NCI-H2081 treated with DMSO at 0.1 percent for 48 hours (cell line): ENCODE measurements around the gene KRT8.
"Not testable (repeated sequence)": the region's sequence is repeated elsewhere in the genome, so short reads cannot be mapped to it uniquely, and the experiment has no call there.

Experiments
- DNase-seq: peaks from one replicate; lab custom pipeline; 2025; lab: John Stamatoyannopoulos, UW

The KRT8 gene

DNA sequence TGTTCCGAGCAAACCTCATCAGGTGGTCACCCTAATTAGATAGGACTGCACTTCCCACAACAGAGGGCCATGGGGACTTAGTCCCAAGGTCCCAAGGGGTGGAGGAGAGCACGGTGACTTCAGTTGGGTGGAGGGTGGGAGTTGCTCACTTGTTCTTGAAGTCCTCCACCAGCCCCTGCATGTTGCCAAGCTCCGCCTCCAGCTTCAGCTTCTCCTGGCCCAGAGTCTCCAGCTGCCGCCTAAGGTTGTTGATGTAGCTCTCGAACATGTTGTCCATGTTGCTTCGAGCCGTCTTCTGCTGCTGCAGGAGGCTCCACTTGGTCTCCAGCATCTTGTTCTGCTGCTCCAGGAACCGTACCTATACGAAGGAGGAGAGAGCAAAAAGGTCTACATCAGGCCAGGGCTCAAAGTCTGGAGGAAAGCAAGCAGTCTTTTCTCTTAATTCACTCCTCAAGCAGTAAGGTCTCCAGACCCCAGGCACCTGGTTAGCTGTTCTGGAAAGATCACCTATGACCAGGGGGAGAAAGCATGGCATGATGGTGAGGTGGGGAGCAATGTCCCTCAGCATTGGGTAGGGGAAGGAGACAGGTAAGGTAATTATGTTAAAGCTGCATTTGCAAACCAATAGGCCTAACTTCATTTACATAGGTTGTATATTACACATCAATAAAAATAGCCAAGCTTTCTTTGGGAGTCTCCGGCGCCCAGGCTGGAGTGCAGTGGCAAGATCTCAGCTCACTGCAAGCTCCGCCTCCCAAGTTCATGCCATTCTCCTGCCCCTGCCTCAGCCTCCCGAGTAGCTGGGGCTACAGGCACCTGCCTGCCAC is 2.9 kb downstream of the KRT8 start:
- DNase-seq = no peak

DNA sequence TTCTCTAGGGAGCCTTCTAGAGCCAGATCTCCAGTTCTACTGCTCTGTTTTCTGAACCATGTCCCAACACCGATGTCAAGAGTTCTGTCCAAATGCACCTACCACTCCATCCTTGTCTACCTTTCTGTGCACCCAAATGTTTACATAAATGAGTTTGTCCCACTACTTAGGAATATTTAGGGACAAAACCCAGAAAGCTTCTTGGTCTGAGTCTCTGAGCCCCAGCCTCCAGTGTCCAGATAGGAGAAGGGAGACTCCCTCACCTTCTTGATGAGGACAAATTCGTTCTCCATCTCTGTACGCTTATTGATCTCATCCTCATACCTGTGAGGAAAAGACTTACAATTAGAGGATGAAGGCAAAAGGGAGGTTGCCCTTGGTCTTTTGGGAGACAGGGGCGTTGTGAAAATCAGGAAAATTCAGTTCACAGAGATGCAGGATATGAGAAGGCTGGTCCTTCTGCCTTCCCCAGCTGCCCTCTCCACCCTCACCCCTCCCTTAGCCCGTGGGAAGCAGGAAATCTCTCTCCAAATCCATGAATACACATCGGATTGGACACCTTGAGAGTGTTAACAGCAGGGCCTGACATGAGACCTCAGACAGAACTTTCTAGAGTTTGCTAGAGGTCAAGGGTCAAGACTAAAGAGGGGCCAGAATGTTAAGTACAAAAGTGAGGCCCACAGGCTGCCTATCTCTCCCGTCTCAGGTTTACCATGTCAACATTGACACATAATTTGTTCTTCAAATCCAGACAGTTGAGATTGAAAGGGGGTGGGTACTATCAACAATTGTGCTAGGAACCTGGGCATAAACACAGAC is 3.8 kb downstream of the KRT8 start:
- no peak for DNase-seq

DNA sequence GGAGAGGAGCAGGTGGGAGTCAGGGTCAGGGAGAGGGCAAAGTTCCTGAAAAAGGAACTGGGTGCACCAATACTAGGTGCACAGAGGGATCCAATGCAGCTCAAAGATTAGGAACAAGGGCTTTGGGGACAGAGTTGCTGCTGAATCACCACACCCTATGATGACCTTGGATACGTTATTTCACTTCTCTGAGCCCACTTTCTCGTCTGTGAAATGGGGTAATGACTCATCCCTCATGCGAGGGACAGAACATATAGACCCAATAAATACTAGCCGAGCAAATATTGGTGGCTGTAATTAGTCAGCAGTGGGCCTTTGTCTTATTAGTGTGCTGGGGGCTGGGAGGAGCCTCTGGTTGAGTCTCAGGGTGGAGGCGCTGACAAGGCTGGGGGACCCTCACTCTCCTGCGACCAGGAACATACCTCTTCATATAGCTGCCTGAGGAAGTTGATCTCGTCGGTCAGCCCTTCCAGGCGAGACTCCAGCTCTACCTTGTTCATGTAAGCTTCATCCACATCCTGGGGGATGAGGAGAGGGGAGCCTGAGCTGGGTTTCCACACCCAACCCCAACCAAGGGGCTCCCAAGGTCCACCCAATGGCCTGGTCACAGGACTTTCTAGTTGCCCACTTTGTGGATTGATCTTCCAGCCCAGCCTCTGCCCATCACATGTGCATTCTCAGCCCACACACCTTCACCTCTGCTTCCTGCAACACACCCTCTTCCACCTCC is 4.5 kb downstream of the KRT8 start:
- no peak for DNase-seq

DNA sequence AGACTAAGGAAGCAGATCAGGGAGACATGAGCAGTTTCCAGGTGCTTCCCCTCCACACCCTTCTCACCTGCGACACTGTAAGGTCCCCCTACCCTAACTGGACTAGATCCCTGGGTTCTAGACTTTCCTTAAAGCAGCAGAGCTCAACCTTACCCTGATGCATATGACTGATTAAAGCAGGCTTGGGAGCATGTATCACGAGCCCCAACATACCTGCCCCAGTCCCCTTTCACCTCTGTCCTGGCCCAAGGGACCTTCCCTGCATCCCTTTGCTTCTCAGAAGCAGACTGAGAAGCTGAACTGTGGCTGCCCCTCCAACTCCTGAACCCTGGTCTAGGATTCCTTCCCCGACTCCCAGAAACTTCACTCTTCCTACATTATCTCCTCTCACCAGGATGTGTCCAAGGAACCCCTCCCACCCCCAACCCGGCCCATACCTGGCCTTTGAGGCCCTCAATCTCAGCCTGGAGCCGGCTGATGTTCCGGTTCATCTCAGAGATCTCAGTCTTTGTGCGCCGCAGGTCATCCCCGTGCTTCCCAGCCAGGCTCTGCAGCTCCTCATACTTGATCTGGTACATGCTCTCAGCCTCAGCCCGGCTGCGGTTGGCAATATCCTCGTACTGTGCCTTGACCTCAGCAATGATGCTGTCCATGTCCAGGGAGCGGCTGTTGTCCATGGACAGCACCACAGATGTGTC is 5.4 kb downstream of the KRT8 start:
- no peak for DNase-seq

DNA sequence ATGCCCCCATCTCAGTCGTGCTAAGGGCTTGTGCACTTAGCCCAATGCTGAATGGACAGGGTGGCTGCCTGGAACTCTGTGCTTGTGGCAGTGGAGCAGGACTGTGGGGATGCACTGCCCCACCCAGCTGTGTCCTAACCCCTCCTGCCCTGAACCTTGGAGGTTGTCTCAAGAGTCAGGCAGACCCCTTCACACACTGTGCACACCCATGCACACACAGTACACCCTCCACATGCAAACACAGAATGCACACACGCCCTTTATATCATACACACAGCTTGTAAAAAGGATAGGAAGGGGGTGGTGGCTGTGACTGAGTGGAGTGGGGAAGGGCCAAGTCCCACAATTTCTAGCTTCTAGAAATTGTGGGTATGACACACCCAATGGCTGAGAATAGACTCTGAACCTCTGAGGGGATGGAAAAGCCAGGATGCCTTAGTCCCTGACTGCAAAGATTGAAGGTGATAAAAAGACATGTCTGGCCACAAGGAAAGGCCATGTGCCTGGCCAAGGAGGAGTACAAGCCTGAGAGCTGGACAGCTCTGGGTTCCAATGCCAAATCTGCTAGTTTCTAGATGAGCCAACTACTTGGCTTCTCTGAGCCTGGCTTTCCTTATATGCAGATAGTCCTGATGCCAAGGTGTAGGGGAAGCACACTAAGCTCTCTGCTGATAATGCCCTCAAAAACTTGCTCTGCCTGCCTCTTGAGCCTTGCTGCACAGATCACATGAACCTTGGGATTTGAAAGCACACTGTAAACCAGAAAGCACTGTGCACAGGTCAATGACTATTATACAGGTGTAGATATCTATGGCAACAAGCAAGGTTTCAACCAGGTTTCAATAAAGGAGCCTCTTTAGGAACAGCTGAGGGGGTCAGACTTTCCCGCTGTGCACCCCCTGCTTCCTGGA is 8.4 kb downstream of the KRT8 start:
- no peak for DNase-seq

DNA sequence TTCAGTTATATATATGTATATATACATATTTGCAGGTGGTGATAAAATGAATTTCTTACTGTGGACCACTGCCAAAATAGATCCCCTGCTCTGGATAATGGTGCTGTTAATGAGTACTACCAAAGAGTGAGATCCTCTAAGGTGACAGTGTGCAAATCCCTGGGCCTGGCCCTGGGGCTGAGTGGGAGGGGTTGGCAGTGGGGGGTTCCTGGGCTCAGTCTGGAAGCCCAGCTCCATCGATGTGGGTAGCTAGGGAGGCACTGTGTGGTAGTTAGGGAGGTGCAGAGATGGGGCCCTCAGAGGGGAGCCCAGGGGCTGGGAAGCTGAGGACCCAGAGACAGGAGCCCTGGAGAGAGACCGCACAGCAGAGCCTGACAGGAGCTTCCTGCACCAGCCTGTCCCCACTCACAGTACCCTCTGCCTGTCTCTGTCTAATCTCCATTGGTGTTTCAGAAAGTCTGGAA is 9.1 kb downstream of the KRT8 start:
- no peak for DNase-seq

DNA sequence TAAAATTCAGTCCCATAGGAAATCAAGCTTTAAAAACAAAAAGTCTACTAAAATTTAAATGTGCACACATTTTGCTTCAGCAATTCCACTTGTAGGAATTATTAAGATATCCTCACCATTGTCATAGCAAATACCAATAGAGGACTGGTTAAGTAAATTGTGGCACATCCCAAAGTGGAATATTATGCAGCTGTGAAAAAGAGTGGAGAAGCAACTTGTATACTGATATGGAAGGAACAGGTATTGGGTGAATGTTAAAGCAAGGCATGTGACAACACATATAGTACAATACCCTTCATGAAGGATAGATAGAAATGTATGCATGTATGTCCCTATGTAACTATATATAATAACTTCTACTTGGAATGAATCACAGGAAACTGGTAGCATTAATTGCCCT is 11.9 kb downstream of the KRT8 start:
- no peak for DNase-seq

DNA sequence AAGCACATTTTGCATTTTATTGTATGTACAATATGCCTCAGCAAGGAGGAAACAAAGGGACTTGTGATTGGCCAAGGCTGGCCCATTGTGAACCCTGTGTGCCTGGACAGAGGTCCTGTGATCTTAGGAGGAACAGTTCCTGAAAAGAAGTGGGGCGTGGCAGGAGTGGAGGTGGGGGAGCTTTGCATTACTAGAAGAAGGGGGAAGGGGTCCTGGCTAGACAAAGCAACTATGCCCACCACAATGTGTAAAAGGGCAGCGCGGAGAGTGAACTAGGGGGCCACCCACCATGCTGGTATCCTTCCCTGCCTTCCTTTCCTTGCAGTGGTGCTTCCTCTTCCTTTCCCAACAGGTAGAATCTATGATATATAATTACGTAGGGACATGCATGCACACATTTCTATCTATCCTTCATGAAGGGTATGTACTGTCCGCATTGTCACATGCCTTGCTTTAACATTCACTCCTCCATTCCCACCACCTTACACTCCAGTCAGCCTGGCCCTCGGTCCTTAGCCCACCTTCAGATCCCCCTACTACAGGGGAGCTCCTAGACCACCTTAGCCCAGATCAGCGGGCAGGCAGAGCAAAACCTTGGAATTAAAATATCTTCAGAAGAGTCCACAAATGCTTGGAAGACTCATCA is 12.5 kb downstream of the KRT8 start:
- DNase-seq = no peak

DNA sequence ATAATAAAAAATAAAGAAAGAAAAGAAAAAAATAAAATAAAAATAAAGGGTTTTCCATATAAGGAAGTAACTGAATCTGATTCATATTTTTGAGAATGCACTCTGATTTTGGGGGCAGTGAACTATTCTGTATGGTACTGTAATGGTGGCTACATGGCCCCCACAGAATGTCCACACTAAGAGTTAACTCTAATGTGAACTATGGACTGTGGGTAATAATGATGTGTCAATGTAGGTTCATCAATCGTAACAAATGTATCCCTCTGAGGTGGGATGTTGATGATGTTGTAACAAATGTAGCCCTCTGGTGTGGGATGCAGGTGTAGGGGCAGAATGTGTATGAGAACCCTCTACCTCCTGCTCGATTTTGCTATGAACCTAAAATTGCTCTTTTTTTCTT is 13.8 kb downstream of the KRT8 start:
- no peak for DNase-seq

DNA sequence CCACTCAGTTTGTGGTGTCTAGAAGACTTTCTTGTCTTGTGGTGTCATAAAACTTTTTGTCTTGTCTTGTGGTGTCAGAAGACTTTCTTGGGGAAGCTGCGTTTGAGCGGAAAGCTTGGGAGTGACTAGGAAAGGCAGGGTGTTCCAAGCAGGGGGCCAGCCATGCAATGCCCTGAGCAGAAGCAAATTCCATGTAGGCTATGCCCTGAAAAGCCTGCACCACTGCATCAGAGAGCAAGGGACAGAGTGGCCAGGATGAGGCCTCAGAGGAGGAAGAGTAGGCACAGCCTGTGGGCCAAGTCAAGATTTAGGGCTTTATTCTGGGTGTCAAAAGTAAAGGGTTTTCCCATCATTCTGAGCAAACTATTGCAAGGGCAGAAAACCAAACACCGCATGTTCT is 14.5 kb downstream of the KRT8 start:
- no peak for DNase-seq

DNA sequence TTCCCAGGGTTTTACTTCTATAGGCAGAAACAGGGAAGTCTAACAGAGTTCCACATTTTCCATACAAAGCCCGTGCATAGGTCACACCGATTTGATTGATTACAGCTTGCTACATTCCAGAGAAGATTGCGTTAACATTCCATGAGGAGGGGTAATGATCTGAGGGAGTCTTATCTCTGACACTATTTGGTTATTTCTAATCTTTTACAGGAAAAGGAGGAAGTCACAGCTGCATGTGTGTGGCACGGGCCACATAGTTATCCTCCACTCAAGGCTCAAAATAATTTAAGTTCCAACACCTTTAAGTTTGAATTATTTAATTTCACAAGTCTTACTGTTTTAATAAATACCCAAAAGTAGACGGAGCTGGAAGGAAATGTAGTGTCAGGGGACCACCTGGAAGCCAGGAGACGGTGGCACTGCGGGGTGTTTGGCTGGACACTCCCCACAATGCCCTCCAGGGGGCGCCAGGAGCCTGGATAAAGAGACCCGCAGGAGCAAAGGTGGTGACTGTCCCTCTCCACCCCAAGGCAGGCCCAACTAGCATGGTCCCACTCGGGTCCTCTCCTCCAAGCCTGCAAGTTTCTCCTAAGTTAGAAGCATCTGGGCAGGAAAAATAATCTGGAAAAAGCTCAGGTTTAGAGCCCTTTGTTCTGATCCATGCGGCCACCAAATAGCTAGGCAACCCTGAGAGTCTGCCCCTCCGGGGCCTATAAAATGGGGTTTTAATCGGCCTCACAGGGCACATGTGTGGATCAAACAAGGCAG is 20.2 kb downstream of the KRT8 start:
- DNase-seq = no peak

DNA sequence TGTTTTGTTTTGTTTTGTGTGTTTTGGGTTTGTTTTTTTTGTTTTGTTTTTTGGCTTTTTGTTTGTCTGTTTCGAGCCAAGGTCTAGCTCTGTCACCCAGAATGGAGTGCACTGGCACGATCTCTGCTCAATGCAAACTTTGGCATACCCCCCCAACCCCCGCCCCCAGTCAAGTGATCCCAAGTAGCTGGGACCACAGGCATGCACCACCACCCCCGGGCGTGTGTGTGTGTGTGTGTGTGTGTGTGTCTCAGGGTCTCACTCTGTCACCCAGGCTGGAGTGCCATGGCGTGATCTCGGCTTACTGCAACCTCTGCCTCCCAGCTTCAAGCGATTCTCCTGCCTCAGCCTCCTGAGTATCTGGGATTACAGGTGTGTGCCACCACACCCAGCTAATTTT is 24.4 kb downstream of the KRT8 start:
- DNase-seq = not testable (repeated sequence)

DNA sequence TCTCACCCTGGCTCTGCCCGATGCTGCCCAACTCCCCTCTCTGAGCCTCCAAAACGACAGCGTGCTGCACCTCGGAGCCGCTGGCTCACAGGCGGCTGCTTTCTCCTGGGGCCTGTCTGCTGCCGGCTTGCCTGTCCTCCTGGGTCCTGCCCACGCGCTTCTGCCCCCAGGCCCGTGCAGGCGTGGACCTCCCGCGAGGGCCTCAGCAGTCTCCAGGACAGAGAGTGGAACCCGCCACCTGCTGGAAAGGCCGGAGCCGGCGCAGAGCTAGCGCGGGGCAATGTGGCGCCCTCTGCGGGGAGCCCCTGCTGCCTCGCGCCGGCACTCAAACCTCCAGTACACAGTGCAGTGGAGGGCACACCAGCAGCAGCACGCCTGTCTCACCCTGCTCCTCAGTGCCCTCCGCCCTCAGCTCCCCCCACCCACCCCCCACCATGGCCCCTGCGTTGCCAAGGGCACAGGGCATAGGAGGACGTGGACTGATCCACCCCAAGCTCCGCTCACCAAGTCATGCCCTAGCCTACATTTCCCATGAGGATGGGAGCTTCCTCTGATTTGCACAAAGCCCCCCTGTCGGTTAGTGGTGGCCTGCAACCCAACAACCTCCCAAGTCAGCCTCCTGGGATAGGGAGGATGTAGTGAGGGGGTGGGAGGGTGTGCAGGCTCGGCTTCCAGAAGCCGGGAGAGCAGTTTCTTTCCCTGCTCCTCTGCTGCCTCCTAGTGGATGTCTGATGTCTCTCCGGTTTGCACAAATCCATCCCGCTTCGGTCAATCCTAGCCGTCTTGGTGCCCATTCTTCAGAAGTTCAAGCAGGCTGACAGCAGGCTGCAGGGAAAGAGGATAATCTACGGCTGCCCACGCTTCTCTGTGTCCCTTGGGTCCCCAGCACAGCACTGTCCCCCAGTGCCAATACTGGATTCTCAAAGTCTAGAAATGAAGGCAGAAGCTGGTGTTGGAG is 25.2 kb downstream of the KRT8 start:
- peak; percentile 34 for DNase-seq

DNA sequence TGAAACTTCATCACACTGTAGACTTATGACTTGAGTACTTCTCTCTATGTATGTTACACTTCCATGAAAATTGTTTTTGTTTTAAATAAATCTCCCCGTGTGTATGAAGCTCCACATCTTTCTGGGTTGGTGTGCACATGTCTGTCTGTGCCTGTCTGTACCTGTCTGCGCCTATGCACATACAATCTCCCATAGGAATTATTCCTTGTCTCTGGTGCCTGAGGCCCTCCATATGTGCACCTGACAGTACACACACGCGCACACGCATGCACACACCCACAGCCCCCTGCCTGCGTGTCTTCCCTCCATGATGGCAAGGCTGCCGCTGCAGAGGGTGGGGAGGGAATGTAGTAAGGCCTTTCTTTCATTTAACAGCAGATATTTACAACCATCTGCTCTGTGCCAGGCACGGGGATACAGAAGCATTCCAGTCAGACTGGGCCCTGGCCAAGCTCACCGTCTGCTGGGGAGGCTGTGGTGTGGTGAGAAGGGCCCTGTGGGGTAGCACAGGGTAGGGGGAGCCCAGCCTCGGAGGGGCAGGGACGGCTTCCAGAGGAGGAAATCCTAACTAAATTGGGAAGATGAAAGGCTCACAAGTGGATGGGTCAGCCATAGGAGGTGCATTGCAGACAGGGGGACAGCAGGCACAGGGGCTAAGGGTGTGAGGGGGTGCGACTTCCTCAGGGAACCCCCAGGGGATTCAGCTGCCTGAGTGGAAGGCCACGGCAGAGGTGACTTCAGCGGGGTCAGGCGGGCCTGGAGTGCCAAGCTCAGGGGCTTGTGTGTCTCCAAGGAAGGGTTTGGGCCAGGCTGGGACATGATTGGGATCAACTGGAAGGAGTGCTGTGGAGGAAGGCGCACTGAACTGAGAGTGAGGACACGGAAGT is 26.1 kb downstream of the KRT8 start:
- no peak for DNase-seq

DNA sequence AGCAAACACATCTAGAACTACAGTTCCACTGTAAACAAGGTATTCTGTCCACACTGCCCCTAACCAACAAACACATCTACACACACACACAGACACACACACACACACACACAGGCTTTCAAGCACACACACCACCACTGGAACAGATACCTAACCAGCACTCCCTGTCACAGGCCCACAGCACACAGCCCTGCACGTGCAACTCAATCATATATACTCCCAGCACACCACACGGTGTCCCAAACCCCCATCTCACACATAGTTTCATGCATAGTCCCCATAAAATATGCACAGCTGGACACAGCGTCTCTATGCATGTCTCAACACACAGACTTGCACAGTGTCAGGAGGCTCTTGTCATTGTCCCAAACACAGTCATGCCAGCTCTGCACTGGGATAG is 27.6 kb downstream of the KRT8 start:
- no peak for DNase-seq

DNA sequence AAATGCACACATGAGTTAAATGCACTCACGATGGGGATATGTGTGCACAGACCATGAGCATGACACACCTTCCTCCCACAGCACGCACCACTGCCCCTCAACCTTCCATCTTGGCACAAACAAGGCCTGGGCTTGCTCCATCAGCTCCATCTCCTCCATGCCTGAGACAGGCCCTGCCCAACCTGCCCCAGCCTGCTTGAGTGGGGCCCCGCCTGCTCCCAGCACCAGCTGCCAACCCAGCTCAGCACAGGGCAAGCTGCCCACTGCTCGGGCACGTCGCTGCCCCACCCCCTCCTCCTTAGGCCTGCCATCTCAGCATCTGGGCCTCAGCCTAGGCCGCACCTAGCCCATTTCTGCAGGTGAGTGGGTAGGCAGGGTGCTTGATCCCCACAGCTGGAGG is 28.5 kb downstream of the KRT8 start:
- DNase-seq = no peak
